Body of pancreas (tissue), 4 donors: ENCODE data around the gene GSTA2. TPM values are rescaled to one million over a fixed set of nuclear protein-coding genes. Genes with fewer than 3 reads are reported as not detected.
"Not testable (repeated sequence)": the region's sequence is repeated elsewhere in the genome, so short reads cannot be mapped to it uniquely, and the experiment has no call there.

Experiments
- ATAC-seq: fragments of 150-250 bp; one replicate; pipeline ENCODE4 v1.9.1; 2016
- DNase-seq, 4 donors: peaks; one replicate each; pipeline ENCODE4 v3.0.0-alpha.2; 2019
- H3K27ac ChIP-seq, 4 donors: fragments of 200-600 bp; sonication (generic); 1 replicate in 3 of 4; 2 replicates in 1 of 4; pipeline versions ENCODE4 v1.5.1 to v1.6.1; 2016 to 2019; ENCODE audit warnings: mild to moderate bottlenecking in 1 of 4, mixed read lengths in 1 of 4, moderate library complexity in 1 of 4
- H3K27me3 ChIP-seq, 2 donors: fragments of 200-600 bp; sonication (generic); one replicate each; pipeline ENCODE4 v1.6.0; 2016; ENCODE audit warnings: mild to moderate bottlenecking in 1 of 2
- H3K36me3 ChIP-seq, 2 donors: fragments of 200-600 bp; sonication (generic); replicated peaks in 1 of 2; 2 replicates each; pipeline ENCODE4 v1.5.1; 2016; ENCODE audit warnings: low read depth in 2 of 2; ENCODE audit not compliant: insufficient read depth in 1 of 2
- H3K4me1 ChIP-seq: fragments of 200-600 bp; sonication (generic); one replicate; pipeline ENCODE4 v1.6.0; 2016
- H3K4me3 ChIP-seq, 2 donors: fragments of 200-600 bp; sonication (generic); 1 replicate in 1 of 2; 2 replicates in 1 of 2; pipeline ENCODE4 v1.5.1; 2016 to 2019
- H3K9me3 ChIP-seq, 3 donors: fragments of 200-600 bp; sonication (generic); 1 replicate in 2 of 3; 2 replicates in 1 of 3; pipeline ENCODE4 v1.5.1; 2016
- POLR2A ChIP-seq, 3 donors: fragments of 450-650 bp; IDR thresholded peaks; one replicate each; pipeline ENCODE4 v1.6.1; 2016; ENCODE audit warnings: antibody characterized with exemption in 3 of 3, mild to moderate bottlenecking in 2 of 3
- WGBS, 2 donors: methylation state at CpG; one replicate each; pipeline ENCODE4 v1.1.5; 2017; 5-methylcytosine and 5-hydroxymethylcytosine counted together
- intact Hi-C: fragments of 100-400 bp; cut with DNase I; formaldehyde crosslinking; loops from one replicate; pipeline ENCODE4 v1.15.1; 2023
- total RNA-seq, 2 donors: library from RNA; depleted of rRNA; stranded (reverse); fragments of >200 nt; gene quantifications; one replicate each; pipeline ENCODE4 v1.1.0, GENCODE V29; 2016
- TF ChIP-seq, protein P1 (sequence below), 7 experiments: fragments of 450-650 bp in 4 of 7; fragments of 200-600 bp in 3 of 7; sonication (generic) in 3 of 7; IDR thresholded peaks; one replicate each; pipeline ENCODE4 v1.5.1; 2016 to 2019; ENCODE audit warnings: antibody characterized with exemption in 7 of 7

GSTA2 gene
- 10 to 100 TPM; 73.7 to 76.1 TPM for total RNA-seq

- Histone ChIP-seq H3K4me1 (peaks cover 23% of the 10 kb centered on the region), H3K27ac (peak within 1 kb of the TSS; percentile 32 to 79 (median 76)), H3K4me3 (peak within 1 kb of the TSS in 1 of 2 donors; percentile 27)
- TF ChIP-seq POLR2A (IDR thresholded peaks at IDR 0.05), result peak in 2 of 3 donors; percentile 84 to 91
- TF ChIP-seq, protein P1, sequence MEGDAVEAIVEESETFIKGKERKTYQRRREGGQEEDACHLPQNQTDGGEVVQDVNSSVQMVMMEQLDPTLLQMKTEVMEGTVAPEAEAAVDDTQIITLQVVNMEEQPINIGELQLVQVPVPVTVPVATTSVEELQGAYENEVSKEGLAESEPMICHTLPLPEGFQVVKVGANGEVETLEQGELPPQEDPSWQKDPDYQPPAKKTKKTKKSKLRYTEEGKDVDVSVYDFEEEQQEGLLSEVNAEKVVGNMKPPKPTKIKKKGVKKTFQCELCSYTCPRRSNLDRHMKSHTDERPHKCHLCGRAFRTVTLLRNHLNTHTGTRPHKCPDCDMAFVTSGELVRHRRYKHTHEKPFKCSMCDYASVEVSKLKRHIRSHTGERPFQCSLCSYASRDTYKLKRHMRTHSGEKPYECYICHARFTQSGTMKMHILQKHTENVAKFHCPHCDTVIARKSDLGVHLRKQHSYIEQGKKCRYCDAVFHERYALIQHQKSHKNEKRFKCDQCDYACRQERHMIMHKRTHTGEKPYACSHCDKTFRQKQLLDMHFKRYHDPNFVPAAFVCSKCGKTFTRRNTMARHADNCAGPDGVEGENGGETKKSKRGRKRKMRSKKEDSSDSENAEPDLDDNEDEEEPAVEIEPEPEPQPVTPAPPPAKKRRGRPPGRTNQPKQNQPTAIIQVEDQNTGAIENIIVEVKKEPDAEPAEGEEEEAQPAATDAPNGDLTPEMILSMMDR (IDR thresholded peaks at IDR 0.05), result peak in 4 of 7 experiments; percentile 39 to 55 (median 44)
- H3K36me3 ChIP-seq, intact Hi-C loops, H3K9me3 ChIP-seq, H3K27me3 ChIP-seq: not testable (repeated sequence)
- WGBS, 2 donors, result 23 to 24% methylated on average over 2 of the region's 2 CpGs
- ATAC-seq (peak; percentile 93), DNase-seq (peak; percentile 52 to 85 (median 78))
Measured at GRCh38 chr6:52763322-52763916, at the start of gene GSTA2. Gene GSTA2, minus strand, starts transcription at chr6:52763475. Its CDS starts 5,528 bp downstream, at chr6:52757947.

DNA sequence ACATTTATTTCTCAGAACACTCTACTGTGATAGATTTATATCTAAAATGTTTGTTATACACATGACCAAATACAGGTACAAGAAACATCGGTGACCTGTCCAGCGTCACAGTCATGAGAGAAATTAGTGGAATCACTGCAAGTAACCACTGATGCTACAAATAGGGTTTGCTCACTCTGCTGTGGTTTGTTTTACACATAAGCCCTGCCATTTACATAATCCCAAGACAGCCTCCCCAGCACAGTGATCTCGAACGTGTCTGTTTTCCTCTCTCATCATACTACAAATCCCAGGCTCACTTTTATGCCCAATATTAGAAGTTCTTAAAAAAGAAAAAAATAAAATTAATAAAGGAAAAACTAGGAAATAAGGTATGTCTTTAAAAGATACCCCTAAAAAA lies 46.5 kb upstream of the GSTA2 start:
- H3K4me3 ChIP-seq, H3K4me1 ChIP-seq, H3K9me3 ChIP-seq, H3K27me3 ChIP-seq, DNase-seq, ATAC-seq, intact Hi-C loops, H3K36me3 ChIP-seq, H3K27ac ChIP-seq: not testable (repeated sequence)
- WGBS, 2 donors, result 87 to 92% methylated on average over 4 of the region's 4 CpGs

GRCh38 chr6:52808660-52809059 lies 45.4 kb upstream of the GSTA2 start:
- intact Hi-C loops, result no loop called here
- Histone ChIP-seq H3K27ac (no peak overlapping the region), H3K27me3 (no peaks in the 10 kb centered on the region), H3K9me3 (no peaks in the 10 kb centered on the region), H3K36me3 (no peaks in the 10 kb centered on the region), H3K4me1 (peaks cover 4% of the 10 kb centered on the region), H3K4me3 (no peak overlapping the region)
- 92 to 93% methylated on average over 5 of the region's 5 CpGs for WGBS, 2 donors
- DNase-seq, result no peak
- no peak for ATAC-seq
- TF ChIP-seq, protein P1 (IDR thresholded peaks at IDR 0.05), result no peak
- no peak for TF ChIP-seq POLR2A (IDR thresholded peaks at IDR 0.05)

DNA sequence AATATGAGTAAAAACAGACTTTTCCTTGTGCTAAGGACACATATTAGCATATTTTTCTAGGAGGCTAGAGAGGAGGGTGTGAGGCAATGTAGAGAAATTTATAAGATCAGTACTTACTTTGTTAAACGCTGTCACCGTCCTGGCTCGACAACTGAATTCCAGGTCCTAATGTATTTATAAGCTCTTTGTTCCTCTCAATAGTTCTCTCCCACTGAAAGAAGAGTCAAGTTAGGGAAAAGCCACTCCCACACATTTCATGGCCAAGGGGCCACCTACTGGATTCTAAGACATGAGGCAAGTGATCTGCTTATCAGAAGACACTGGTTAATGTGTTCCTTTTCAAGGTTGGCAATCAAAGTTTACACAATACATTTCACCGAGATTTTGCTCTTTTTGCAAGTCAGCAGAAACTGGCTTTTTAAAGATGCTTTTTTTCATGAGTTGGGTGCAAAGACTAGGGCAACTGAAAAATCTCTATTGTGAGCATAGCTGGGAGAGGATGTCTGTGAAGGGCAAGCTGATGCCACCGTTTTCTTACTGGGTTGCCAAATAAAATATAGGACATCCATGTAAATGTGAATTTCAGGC lies 40.5 kb upstream of the GSTA2 start, which contains the start of gene GSTA1:
GSTA1 (minus strand) TSS at position 149 of the 588 bp plus-strand sequence. CDS start 4,549 bp downstream, outside the sequence.
- WGBS, 2 donors, result 17 to 19% methylated on average over 5 of the region's 5 CpGs

DNA sequence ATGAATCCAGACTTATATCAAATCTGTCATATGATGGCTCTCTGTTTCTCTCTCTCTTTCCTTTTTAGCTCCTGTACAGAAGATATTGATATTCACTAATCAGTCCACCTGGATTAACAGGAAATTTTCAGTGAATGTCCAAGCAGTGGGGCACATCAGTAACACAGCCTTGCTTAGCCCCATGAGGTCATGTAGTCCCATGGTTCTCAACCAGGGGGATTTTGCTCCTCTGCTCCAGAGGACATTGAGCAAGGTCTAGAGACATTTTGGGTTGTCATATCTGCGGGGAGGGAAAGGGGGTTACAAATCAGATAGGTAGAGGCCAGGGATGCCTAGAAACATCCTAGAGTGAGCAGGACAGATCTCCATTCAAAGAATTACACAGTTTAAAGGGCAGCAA lies 39.5 kb upstream of the GSTA2 start:
- peak; percentile 43 for ATAC-seq
- 30 to 42% methylated on average over 1 of the region's 1 CpG for WGBS, 2 donors
- TF ChIP-seq, protein P1 (IDR thresholded peaks at IDR 0.05), result no peak
- TF ChIP-seq POLR2A (IDR thresholded peaks at IDR 0.05), result no peak
- H3K4me3 ChIP-seq, result peak overlapping the region; percentile 11 to 25
- H3K9me3 ChIP-seq, result no peaks in the 10 kb centered on the region
- no peaks in the 10 kb centered on the region for H3K36me3 ChIP-seq
- intact Hi-C loops, result no loop called here
- peak in 1 of 4 donors; percentile 23 for DNase-seq
- H3K4me1 ChIP-seq, result peaks cover 14% of the 10 kb centered on the region
- peak overlapping the region in 3 of 4 donors; percentile 55 to 57 (median 56) for H3K27ac ChIP-seq
- H3K27me3 ChIP-seq, result no peaks in the 10 kb centered on the region

More for the DNA sequence above, 40.5 kb upstream of the GSTA2 start, which contains the start of gene GSTA1:
- H3K36me3 ChIP-seq, H3K9me3 ChIP-seq, H3K27me3 ChIP-seq, intact Hi-C loops: not testable (repeated sequence)
- H3K27ac ChIP-seq, result peak within 1 kb of the TSS in 3 of 4 donors; percentile 55 to 57 (median 56)
- H3K4me1 ChIP-seq, result peaks cover 14% of the 10 kb centered on the region
- peak; percentile 19 to 67 (median 61) for DNase-seq
- TF ChIP-seq, protein P1 (IDR thresholded peaks at IDR 0.05), result peak in 1 of 7 experiments; percentile 17
- peak within 1 kb of the TSS; percentile 11 to 25 for H3K4me3 ChIP-seq
- peak; percentile 91 for ATAC-seq
